Suppressor macrophage treated with lipopolysaccharide for 1 hour (primary cell): Measurements from ENCODE around the gene TRIM62.

Experiments
- DNase-seq, 3 donors: peaks; one replicate each; pipeline ENCODE4 v3.0.0-alpha.2; 2020 to 2022

Gene TRIM62

DNA sequence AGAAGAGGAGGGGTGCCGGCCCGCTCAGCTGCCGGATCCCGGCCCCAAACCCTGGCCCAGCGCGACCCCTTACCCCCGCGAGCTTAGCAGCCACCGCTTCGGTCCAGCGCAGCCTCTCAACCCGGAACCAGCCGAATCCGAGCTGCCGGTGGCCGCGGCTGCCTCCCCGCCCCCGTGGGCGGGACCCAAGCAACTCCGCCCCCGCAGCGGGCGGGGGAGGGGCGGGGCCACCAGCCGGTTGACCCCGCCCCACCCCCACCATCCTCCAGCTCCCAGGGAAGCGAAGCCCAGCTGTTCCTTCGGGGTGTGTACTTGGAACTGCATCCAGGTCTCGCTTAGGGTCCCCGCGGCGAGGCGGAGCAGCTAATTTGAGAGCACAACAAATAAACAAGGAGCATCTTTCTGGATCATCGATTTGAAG lies at the start of gene TRIM62:
Gene TRIM62 (minus strand): TSS at position 123 of the 421 bp plus-strand sequence. CDS start 611 bp downstream, outside the sequence.
- DNase-seq, result peak; percentile 94 to 100 (median 97)

DNA sequence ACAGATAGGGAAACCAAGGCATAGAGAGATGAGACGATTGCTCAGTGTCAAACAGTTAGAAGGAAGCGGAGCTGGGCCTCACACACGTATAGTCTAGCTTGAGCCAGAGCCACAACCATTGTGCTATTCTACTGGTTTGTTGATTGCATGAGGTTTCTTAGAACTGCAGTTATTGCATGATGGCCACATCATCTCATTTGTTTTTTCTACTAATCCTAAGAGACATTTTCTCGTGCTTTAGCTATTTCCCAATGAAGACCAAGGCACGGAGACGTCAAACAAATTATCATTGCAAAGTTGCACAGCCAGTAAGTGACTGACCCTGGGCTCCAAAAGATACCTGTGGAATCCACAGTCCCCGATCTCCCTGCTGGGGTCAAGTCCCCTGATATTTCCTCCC lies 49.3 kb upstream of the TRIM62 start:
- DNase-seq, result no peak

DNA sequence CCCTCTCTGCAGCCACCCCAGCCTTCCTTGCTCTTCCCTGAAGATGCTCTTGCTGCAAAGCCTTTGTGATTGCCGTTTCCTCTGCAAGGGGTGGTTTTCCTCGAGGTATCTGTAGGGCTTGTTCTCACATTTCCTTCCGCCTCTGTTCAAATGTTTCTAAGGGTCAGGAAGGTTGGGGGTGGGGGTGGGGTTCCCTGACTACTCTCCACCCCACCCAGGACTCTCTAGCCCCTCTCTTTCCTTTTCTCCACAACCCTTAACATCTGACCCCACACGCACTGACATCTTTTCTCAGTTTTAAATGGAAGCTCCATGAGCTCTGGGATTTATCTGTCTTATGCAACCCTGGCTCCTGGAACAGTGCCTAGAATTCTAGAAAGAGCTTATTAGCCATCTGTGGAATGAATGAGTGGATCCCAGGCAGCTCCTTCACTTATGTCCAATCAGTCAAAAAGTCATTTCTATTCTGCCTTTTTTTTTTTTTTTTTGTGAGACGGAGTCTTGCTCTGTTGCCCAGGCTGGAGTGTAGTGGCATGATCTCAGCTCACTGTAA lies 47.2 kb upstream of the TRIM62 start:
- no peak for DNase-seq

DNA sequence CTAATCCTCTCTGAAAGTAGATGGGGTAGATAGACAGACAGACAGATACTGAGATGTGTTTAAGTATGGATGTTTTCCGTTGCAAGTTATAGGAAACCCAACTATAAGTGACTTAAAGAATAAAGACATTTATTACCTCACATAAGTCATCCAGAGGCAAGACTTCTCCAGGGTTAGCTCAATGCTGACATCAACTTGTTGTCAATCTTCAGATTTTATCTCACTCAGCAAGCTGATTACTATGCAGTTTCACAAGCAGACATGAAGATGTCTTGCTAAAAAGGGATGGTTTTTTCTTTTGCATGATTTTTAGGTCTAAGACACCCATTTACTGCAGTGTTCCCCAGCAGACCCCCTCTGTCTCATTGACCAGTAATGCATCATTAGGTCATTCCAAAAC lies 43.7 kb upstream of the TRIM62 start:
- no peak for DNase-seq

DNA sequence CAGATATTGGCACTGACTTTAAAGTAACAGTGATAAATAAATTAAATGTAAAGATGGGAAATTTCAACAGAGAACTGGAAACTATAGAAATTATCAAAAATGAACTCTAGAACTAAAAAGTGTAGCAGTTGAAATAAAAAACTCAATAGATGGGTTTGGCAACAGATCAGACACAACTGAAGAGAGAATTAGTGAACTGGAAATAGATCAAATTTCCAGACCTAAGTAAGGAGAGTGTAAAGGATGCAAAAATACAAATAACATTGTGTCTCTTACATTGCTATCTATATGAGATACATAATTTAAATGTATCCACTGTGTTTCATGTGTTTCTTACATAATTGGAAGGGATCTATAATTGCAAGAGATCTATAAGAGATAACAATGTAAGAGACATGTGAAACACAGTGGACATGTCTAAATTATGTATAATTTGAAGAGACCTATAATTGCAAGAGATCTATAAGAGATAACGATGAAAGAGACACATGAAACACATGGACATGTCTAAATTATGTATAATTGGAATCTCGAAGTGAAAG lies 42.4 kb upstream of the TRIM62 start:
- DNase-seq, result no peak

DNA sequence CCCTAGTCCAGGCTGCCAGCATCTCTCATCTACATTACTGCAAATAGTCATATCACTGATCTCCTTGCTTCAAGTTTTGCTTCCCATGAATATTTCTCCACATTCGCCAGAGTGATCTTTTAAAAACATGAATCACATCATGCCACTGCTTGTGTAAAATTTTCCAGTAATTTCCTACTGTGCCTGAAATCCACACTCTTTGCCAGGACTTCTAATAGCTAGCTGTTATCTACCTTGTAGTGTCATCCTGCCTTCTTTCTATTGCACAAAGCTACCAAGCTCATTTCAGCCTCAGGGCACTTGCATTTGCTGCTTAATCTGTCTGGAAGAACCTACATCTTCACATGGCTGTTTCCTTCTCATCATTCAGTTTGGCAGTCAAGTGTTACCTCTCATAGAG lies 40.5 kb upstream of the TRIM62 start:
- no peak for DNase-seq

DNA sequence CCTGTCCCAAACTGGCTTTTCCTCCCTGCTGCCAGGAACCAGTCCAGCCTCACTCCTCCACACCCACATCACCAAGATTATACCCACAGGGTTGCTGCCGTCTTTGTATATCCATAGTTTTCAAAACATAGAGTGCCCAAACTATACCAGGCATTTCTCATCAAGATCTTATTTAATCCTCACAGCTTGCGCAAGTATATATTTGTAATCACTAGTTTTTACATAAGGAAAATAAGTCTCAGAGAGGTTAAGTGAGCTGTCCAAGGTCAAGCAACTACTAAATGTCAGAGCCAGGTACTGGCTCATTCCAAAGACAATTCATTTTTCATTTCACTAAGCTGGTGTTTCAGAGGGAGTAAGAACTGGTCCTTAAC lies 39.5 kb upstream of the TRIM62 start:
- DNase-seq, result no peak

DNA sequence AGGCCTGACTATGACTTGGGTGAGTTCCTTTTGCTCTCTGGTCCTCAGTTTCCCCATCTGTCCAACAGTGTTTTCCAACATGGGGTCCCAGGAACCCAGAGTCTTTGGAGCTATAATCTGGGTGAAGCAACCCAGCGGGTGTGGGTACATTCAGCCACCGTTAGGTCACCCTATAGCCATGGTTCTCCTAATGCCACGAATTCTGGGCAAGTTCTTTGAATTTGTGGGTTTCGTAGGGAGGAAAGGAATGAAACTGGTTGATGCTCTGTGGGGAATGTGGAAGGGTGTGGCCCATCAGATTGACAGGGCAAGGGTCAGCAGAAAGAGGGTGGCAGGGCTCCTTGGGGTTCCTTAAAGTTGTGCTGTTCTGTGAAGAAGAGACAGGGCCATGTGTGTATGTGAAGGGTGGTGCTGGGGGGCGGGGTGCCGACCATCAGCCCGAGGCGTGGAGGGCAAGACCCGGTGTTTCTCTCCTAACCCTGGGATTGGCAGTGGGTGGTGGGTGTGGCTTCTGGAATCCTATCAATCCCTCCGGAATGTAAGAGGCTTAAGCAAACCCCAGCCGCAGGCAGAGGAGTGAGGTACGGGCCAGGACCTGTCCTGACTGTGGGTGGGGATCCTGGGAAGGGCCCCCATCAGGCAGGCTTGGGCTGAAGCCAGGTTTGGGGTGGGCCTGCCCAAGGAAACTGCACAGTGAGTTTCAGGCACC lies 39.0 kb upstream of the TRIM62 start:
- no peak for DNase-seq

DNA sequence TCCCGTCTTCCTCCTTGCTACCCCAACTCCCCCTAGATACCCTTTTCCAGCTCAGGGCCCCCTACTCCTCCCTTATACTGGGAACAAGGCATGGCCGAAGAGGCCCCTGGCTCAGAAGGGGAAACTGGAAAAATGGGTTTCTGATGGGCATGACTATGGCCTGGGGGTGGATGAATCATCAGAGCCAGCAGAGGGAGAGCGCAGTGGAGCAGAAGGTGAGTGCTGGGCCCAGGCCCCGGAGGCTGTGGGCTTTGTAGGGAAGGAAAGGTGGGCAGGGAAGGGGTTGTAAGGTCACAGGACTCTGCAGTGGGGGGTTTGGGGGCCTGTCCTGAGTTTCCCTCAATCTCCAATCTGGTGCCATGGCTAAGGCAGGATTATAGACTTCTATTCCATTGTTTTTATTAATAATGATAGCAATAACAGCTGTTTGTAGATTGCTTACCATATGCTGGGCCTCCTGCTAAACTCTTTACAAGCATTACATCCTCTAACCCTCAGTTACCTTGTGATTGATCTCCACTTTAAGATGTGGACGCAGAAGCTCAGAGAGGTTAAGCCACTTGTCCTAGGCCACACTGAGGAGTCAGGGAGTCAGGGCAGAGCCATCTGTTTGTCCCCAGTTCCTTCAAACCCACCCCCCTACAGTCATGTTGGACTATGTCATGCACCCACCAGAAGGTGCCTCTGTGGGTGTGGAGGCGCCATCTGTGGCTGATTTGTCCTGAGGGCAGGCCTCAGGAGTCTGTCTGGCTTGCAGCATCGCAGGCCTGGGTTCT lies 38.2 kb upstream of the TRIM62 start:
- peak; percentile 52 to 63 (median 60) for DNase-seq

DNA sequence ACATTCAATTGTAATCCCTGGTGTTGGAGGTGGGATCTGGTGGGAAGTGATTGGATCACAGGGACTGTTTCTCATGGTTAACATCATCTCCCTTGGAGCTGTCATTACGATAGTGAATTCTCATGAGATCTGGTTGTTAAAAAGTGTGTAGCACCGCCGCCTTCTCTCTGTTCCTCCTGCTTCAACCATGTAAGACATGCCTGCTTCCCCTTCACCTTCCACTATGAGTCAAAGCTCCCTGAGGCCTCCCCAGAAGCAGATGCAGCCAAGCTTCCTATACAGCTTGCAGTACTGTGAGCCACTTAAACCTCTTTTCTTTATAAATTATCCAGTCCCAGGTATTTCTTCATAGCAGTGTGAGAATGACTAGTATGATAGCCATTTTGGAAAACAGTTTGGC lies 30.1 kb upstream of the TRIM62 start:
- DNase-seq, result no peak

DNA sequence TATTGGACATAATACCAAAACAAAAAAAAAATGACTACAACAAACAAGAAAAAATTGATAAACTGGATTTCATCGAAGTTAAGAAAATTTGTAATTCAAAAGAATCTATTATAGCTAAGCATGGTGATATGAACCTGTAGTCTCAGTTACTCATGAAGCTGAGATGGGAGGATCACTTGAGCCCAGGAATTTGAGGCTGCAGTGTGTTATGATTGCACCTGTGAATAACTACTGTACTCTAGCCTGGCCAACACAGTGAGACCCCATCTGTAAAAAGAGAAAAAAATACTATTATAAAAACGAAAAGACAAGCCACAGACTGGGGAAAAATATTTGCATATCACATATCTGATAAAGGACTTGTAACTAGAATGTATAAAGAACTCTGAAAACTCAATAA lies 24.5 kb upstream of the TRIM62 start:
- DNase-seq, result no peak

DNA sequence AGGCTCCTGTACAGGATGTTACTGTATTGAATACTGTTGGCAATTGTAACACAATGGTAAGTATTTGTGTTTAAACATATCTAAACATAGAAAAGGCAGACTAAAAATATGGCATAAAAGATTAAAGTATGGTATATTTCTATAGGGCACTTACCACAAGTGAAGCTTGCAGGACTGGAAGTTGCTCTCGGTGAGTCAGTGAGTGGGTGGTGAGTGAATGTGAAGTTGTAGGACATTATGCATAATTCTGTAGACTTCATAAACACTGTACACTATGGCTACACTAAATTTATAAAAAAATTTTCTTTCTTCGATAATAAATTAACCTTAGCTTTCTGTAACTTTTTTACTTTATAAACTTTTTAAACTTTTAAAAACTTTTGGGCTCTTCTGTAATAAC lies 13.7 kb upstream of the TRIM62 start:
- DNase-seq, result peak; percentile 46 to 59 (median 48)

DNA sequence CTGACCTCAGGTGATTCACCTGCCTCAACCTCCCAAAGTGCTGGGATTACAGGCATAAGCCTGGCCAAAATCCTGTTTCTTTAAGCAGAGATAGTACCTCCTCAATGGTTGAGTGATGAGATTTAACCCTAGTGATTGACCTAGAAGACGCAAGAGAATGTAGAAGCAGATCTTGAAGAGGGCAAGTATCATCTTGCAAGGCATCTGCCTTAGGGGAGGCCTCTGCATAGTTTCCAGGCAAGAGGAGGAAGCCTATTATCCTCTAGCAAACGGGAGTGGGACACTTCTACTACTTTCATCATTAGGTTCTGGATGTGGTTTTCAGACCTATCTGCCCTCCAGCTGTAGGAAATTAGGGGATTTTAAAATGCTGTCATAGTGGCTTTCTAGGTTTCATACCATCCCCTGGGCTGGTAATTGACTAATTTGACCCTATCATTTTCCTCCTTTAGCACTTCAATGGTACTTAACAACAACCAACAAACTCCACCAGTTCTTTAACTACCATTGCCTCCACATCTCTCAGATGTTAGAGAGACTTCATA lies 10.0 kb upstream of the TRIM62 start:
- DNase-seq, result no peak

DNA sequence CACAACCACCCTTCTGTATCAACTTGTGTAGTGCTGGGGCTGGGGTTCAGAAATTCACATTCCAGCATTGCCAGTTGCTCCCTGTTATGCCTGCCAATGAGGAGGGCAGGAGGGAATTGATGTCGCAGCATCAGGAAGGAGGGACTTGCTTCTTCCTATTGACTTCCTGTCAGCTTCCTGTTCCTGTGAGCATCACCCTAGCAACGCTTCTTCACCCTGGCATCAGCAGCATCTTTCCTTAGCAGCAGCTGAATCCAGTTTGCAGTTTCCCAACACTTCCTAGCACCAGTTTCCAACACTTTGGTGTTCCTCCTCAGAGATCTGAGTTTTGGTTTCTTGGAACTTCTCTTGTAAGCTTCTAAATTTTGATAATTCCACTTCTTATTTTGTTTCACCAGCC lies 8.9 kb upstream of the TRIM62 start:
- no peak for DNase-seq

DNA sequence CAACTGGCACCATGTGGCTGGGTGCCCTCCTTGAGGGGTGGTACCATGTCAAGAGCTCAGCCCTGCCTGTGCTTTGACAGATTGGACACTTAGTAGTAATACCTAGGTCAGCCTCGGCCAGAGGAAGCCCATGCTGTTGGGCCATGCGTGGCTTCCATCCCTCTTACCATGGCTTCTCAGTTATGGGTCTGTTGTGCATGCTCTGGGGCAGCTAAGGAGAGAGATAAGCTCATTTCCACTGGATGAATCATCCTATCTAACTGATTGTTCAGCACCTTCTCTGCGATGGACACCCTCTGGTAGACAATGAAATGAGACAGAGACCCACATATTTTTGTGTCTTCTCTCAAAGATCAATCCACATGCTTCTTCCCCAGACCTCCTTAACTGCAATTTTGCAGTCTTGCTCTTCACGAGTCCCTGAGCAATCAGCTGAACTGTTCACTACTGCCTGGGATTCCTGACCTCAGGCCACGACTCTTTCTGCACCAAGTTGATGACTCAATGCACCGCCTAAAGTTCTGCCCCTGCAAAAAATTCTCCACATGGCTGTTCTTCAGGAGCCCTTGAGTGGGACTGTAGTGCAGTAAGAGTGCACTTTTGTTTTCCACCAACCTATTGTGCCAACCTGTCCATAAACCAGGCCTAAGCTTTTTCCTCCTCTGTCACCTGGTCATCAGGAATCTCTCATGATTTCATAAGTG lies 6.9 kb upstream of the TRIM62 start:
- DNase-seq, result peak in 2 of 3 donors; percentile 8 to 14

DNA sequence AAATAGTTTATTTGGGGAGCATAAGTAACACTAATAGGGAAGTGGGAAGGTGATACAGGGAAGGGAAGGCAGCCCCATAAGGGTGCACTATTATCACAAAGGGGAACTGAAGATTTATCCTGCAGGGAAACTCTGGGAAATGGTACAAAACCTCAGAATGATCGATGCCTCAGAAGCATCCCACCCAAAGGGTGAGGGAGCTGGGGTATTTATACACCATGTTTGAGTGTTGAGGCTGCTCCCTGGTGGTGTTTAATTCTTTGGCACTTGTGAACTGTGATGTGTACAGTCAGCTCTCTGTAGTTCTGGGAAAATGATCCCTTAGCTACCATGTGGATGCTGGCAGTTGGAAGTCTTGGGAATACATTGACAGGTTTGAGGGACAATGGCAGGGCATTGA lies 5.1 kb upstream of the TRIM62 start:
- DNase-seq, result no peak

DNA sequence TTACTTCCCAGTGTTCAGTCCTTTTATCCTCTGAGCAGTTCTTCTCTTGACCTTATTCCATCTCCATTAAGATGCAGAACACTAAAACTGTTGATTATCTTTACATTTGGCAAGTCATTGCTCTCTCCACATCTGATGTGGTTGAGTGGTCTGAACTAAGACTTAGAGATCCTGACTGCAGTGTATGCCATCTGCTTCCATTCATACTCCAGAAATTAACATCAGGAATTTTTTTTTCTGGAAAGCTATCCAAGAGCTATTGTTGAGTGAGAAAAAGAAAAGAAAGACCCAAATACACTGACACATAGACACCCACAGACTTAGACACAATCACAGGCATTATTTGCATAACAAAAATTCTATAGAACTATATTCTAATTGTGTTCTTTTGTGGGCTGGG lies 3.7 kb upstream of the TRIM62 start:
- no peak for DNase-seq

DNA sequence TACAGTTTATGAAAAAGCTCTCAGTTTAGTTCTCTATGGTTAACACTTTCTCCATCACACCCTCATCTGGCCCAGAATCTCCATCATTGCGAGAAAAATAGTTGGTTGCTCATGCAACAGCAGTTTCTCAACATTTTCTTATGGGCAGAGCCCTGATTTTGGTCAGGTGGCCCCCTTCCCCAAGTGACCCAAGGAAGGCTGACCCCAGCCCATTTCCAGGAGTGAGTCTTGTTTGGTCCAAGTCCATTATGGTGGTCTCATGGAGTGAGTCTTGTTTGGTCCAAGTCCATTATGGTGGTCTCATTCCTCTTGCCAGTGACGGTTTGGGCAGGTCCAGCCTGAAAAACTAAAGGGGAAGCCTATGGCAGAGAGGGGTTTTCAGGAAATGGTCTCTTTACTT lies 1.5 kb upstream of the TRIM62 start:
- DNase-seq, result no peak

DNA sequence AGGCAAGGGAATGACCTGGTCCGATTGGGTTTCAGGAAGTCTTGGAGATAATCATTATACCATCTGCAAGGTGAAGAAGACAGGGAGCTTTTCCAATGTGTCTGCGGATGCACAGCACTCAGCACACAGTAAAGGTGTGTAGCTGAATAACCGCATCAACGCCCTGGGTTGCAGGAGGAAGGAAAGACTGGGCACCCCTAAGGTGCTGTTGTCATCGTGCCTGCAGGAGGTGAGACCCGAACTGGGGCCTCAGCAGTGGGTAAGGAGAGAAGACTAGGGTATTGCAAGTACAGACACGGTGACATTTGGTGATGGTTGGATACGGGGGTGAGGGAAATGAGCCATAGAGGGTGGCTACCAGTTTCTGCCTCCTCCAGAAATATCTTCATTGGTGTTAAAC lies 1.1 kb upstream of the TRIM62 start:
- no peak for DNase-seq

DNA sequence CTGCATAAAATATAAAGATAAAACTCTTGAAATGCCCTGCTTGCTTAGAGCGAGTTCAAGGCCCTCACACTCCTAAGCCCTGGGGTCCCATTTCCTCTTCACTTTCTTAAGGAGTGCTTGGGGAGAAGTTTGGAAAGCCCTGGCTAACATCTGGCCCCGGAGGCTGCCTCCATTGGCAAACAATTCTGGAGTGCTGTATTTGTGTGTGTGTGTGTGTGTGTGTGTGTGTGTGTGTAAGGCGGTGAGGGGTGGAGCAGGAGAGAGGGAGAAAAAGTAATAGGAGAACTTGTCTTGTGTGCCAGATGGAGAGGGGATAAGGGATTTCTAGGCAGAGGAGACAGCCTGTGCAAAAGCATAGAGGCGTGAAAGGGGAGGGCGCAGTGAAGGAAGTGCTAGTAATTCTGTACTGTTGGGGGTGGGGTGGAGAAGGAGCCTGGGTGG lies 578 bp upstream of the TRIM62 start:
- peak in 1 of 3 donors; percentile 6 for DNase-seq

DNA sequence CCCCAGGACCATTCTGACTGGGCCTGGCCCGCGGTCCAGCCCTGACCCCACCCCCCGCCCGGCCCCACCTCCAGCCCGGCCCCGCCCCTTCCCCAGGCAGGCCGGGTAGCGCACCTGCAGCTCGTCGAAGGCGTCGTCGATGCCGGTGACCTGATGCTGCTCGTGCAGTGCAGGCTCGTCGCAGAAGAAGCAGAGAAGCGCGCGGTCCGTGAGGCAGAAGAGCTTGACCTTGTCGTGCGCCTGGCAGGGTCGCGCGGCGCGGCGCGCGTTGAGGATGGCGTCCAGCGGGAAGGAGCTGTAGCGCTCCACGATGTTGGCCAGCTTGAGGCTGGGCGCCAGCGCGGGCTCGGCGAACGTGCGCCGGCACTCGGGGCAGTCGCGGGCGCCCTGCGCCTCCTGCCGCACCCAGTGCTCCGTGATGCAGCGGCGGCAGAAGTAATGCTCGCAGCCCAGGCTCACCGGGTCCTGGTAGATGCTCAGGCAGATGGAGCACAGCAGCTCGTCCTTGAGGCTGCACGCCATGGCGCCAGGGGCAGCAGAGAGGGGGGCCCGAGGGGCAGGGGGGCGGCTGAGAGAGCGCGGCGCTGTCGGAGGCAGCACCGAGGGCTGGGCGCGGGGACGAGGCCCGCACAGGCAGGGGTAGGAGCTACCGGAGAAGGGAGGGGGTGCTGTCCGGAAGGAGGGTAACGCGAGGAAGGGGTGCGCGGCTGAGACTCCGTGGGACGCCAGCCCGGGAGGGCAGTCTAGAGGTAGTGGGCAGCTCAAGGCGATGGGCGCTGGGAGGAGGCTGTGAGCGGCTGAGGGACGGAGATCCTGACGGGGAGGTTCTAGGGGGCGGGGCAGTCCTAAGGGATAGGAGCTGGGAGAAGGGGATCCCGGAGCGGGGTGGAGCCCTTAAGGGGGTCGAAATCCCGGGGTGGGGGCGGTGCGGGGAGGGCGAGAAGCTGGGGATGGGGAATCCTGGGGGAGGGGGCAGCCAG lies 642 bp downstream of the TRIM62 start:
- peak; percentile 24 to 61 (median 31) for DNase-seq
